Thyroid gland (tissue), 4 donors: Measurements from ENCODE around the gene SPOCK2. TPM values are rescaled to one million over a fixed set of nuclear protein-coding genes. Genes with fewer than 3 reads are reported as not detected.

Source experiments
- DNase-seq, 2 donors: peaks; one replicate each; pipeline ENCODE4 v3.0.0-alpha.2; 2019
- H3K27ac ChIP-seq, 3 donors: fragments of 200-600 bp; sonication (generic); 1 replicate in 2 of 3; 2 replicates in 1 of 3; pipeline ENCODE4 v1.5.1; 2016 to 2019; ENCODE audit warnings: mild to moderate bottlenecking in 1 of 3, moderate library complexity in 1 of 3
- H3K27me3 ChIP-seq: fragments of 200-600 bp; sonication (generic); one replicate; pipeline ENCODE4 v1.5.1; 2019
- H3K36me3 ChIP-seq, 2 donors: fragments of 200-600 bp; sonication (generic); one replicate each; pipeline ENCODE4 v1.5.1; 2016 to 2019
- H3K4me1 ChIP-seq, 2 donors: fragments of 200-600 bp; sonication (generic); one replicate each; pipeline ENCODE4 v1.5.1; 2017 to 2019
- H3K4me3 ChIP-seq, 3 donors: fragments of 200-600 bp; sonication (generic); replicated peaks in 1 of 3; 1 replicate in 2 of 3; 2 replicates in 1 of 3; pipeline ENCODE4 v1.5.1; 2016; ENCODE audit warnings: mild to moderate bottlenecking in 1 of 3
- H3K9me3 ChIP-seq: fragments of 200-600 bp; sonication (generic); one replicate; pipeline ENCODE4 v1.5.1; 2017
- CTCF ChIP-seq, 6 experiments: fragments of 200-600 bp in 3 of 6; fragments of 450-650 bp in 3 of 6; sonication (generic) in 3 of 6; IDR thresholded peaks; one replicate each; pipeline ENCODE4 v1.5.1; 2016 to 2019; ENCODE audit warnings: antibody characterized with exemption in 6 of 6, mild to moderate bottlenecking in 2 of 6, inconsistent platforms in 1 of 6, moderate library complexity in 1 of 6
- POLR2A ChIP-seq, 2 donors: fragments of 450-650 bp; IDR thresholded peaks; one replicate each; pipeline ENCODE4 v1.6.1; 2017; ENCODE audit warnings: antibody characterized with exemption in 2 of 2, mild to moderate bottlenecking in 2 of 2, moderate library complexity in 1 of 2
- WGBS, 2 donors: methylation state at CpG; one replicate each; pipeline ENCODE4 v1.1.5; 2017; 5-methylcytosine and 5-hydroxymethylcytosine counted together
- intact Hi-C: fragments of 100-400 bp; cut with DNase I; formaldehyde crosslinking; loops from one replicate; pipeline ENCODE4 v1.15.1; 2023
- total RNA-seq, 4 donors: library from RNA; depleted of rRNA; stranded (reverse); fragments of >200 nt; gene quantifications; one replicate each; pipeline ENCODE4 v1.2.3, GENCODE V29; 2016

SPOCK2 gene
- total RNA-seq, 4 donors from 2014 or later, result 4.3 to 17.6 (median 13.5) TPM

GRCh38 chr10:72049472-72049871, 38.9 kb downstream of the SPOCK2 start:
- Histone ChIP-seq H3K36me3 (no peaks in the 10 kb centered on the region), H3K9me3 (no peaks in the 10 kb centered on the region), H3K4me3 (no peak overlapping the region), H3K27ac (no peak overlapping the region), H3K4me1 (peaks cover 0 to 8% of the 10 kb centered on the region in 2 donors), H3K27me3 (no peaks in the 10 kb centered on the region)
- WGBS, 2 donors, result 81 to 84% methylated on average over 1 of the region's 1 CpG
- intact Hi-C loops, result loop anchor here (5.0 to 10.0 kb wide), 2 partner anchors 155 to 288 kb away; no protein-coding TSS in a partner anchor
- TF ChIP-seq POLR2A (IDR thresholded peaks at IDR 0.05) (no peak), CTCF (IDR thresholded peaks at IDR 0.05) (no peak)
- no peak for DNase-seq

GRCh38 chr10:72048450-72049124, 39.8 kb downstream of the SPOCK2 start:
- DNase-seq, result peak; percentile 93 to 94
- Histone ChIP-seq H3K4me1 (peaks cover 0 to 10% of the 10 kb centered on the region in 2 donors), H3K27me3 (no peaks in the 10 kb centered on the region), H3K27ac (no peak overlapping the region), H3K36me3 (no peaks in the 10 kb centered on the region), H3K9me3 (no peaks in the 10 kb centered on the region), H3K4me3 (no peak overlapping the region)
- peak; percentile 95 to 100 (median 99) for TF ChIP-seq CTCF (IDR thresholded peaks at IDR 0.05)
- no peak for TF ChIP-seq POLR2A (IDR thresholded peaks at IDR 0.05)
- intact Hi-C loops, result loop anchor here (5.0 to 10.0 kb wide), 2 partner anchors 154 to 289 kb away; no protein-coding TSS in a partner anchor
- 27 to 30% methylated on average over 12 of the region's 12 CpGs for WGBS, 2 donors

- Histone ChIP-seq H3K4me3 (no peak overlapping the region), H3K4me1 (peaks cover 0 to 7% of the 10 kb centered on the region in 2 donors), H3K9me3 (no peaks in the 10 kb centered on the region), H3K27me3 (no peaks in the 10 kb centered on the region), H3K27ac (no peak overlapping the region), H3K36me3 (no peaks in the 10 kb centered on the region)
- DNase-seq, result no peak
- TF ChIP-seq CTCF (IDR thresholded peaks at IDR 0.05) (no peak), POLR2A (IDR thresholded peaks at IDR 0.05) (no peak)
- intact Hi-C loops, result loop anchor here (5.0 to 10.0 kb wide), 2 partner anchors 151 to 292 kb away; no protein-coding TSS in a partner anchor
- 96 to 98% methylated on average over 2 of the region's 2 CpGs for WGBS, 2 donors
Observed at GRCh38 chr10:72045586-72045985, 42.8 kb downstream of the SPOCK2 start.

- intact Hi-C loops, result loop anchor here (5.0 to 10.0 kb wide), 2 partner anchors 150 to 293 kb away; no protein-coding TSS in a partner anchor
- no peak overlapping the region for H3K4me3 ChIP-seq
- 52 to 63% methylated on average over 7 to 17 of the region's 17 CpGs for WGBS, 2 donors
- H3K4me1 ChIP-seq, result peaks cover 0 to 4% of the 10 kb centered on the region in 2 donors
- peak; percentile 49 to 57 for DNase-seq
- H3K9me3 ChIP-seq, result no peaks in the 10 kb centered on the region
- H3K36me3 ChIP-seq, result no peaks in the 10 kb centered on the region
- H3K27ac ChIP-seq, result no peak overlapping the region
- TF ChIP-seq CTCF (IDR thresholded peaks at IDR 0.05), result peak in 4 of 6 experiments; percentile 49 to 58 (median 50)
- TF ChIP-seq POLR2A (IDR thresholded peaks at IDR 0.05), result no peak
- no peaks in the 10 kb centered on the region for H3K27me3 ChIP-seq
Observed at GRCh38 chr10:72044417-72045041, 43.8 kb downstream of the SPOCK2 start.
